GM21515 (cell line): ENCODE results near the gene TUBGCP6.

Experiments used
- ATAC-seq: cut with Tn5 transposase; IDR thresholded peaks from one replicate; pipeline ENCODE4 v1.9.1; 2021; ENCODE audit not compliant: unreplicated experiment

Gene TUBGCP6

GRCh38 chr22:50251477-50252081, 6.8 kb upstream of the TUBGCP6 start:
- ATAC-seq = no peak

GRCh38 chr22:50250555-50251476, 6.0 kb upstream of the TUBGCP6 start, which contains the start of gene HDAC10:
Gene HDAC10, minus strand, starts transcription at chr22:50251265. Its CDS starts 233 bp downstream, at chr22:50251032.
- ATAC-seq = no peak

- ATAC-seq = no peak
These were observed 5.4 kb upstream of the TUBGCP6 start for GRCh38 chr22:50250249-50250554.

- no peak for ATAC-seq
These were observed 4.8 kb upstream of the TUBGCP6 start for GRCh38 chr22:50249341-50250248.

GRCh38 chr22:50248196-50249081, 3.6 kb upstream of the TUBGCP6 start:
- no peak for ATAC-seq

- ATAC-seq = no peak
These were observed 2.9 kb upstream of the TUBGCP6 start for GRCh38 chr22:50247748-50248147.

GRCh38 chr22:50246242-50247175, 1.7 kb upstream of the TUBGCP6 start:
- ATAC-seq = no peak

- ATAC-seq = no peak
These were observed 620 bp upstream of the TUBGCP6 start for GRCh38 chr22:50245214-50246072.

GRCh38 chr22:50243685-50244419, 971 bp downstream of the TUBGCP6 start:
- ATAC-seq = no peak

GRCh38 chr22:50242406-50242949, 2.3 kb downstream of the TUBGCP6 start:
- ATAC-seq = no peak

GRCh38 chr22:50238755-50239154, 6.1 kb downstream of the TUBGCP6 start:
- ATAC-seq = no peak

GRCh38 chr22:50236731-50237409, 8.0 kb downstream of the TUBGCP6 start:
- ATAC-seq = no peak

GRCh38 chr22:50233223-50233622, 11.6 kb downstream of the TUBGCP6 start:
- no peak for ATAC-seq

GRCh38 chr22:50232481-50233151, 12.2 kb downstream of the TUBGCP6 start:
- ATAC-seq = no peak

- no peak for ATAC-seq
These were observed 15.5 kb downstream of the TUBGCP6 start for GRCh38 chr22:50229370-50229769.

- no peak for ATAC-seq
These were observed 16.5 kb downstream of the TUBGCP6 start for GRCh38 chr22:50228366-50228765.
